ENCODE results near the gene EOLA2.
A peak's percentile ranks its signal among the peaks of the same experiment; 100 is the strongest.
"Not testable (repeated sequence)": the region's sequence is repeated elsewhere in the genome, so short reads cannot be mapped to it uniquely, and the experiment has no call there.

EOLA2 gene

DNA sequence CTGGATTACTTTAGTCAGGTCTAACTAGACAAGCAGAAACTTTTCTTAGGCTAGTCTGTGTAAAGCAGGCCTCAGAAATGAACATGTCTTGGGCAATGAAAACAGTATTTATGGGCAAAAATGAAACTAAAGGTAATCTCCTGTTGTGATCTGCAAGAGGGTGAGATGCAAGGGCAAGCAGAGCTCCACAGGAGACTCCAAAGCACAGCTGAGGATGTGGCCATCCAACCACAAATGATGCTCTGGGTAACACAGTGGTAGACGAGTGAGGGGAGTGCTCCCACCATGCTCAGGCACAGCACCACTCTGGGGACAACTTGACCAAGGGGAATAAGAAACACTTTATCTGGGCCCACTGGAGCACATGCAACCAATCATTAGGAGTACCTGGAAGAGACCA lies 9.7 kb downstream of the EOLA2 start:
- DNase-seq (ENCODE audit: extremely low spot score); POLR2A ChIA-PET; CTCF ChIA-PET: not testable (repeated sequence)

DNA sequence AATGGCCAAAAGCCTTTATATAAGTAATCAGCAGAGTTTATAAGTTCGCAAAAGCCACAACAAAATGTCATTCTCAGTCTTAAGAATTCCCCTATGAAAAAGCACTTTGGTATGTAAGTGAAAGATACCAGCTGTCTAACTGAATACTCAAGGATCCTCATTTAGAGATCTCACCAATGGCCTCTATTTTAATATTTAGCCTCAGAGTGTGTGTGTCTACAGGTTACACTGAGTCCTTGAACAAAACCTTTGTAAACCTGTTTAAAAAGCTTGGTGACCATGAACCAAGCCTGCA lies 10.4 kb downstream of the EOLA2 start:
- DNase-seq (ENCODE audit: extremely low spot score); CTCF ChIA-PET; POLR2A ChIA-PET: not testable (repeated sequence)

DNA sequence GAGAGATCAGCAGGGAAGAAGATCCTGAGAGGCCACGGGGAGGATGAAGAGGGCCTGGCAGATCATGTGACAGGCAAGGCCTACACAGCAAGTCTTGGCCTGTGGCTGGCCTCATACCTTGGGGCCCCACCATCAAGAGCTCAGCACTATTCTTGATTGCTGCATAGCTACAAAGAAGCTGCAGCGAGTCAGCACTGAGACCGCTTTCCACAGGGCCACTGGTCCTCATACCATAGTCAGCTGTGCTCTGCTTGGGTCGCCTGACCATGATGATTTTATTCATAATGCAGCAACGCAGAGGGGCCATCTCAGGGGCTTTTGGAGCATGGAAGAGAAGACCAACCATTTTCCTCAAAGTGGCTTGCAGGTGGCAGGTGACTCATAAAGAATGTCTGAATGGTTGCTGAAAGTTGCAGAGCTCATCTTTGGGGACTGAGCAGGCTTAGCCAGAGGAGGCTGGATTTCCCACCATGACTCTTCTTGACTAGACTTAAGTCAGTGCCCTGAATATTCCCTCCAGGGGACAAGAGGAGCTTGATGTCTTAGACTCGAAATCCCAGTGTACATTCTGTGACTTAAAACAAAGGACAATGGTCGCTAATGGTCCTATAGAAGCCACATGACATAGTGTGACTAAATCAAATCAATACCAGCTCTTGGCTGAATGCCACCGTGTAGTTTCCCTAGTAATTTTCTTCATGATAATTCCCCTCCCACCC lies 10.9 kb downstream of the EOLA2 start:
- DNase-seq (ENCODE audit: extremely low spot score); CTCF ChIA-PET; POLR2A ChIA-PET: not testable (repeated sequence)

DNA sequence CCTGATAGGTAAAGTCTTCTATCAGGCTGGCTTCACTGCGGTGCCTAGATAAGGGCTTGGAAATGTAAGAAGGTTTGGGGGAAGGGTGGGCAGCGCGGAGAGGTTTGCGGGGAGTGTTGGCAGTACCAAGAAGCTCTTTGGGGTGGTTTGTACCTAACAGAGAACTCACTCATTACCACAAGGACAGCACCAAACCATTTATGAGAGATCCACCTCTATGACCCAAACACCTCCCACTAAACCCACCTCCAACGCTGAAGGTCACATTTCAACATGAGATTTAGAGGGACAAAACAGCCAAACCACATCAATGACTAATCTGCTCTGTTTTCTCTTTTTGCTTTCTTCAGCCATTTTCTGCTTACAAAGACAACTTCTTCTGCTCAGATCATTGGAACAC lies 13.9 kb downstream of the EOLA2 start:
- CTCF ChIA-PET; POLR2A ChIA-PET; DNase-seq (ENCODE audit: extremely low spot score): not testable (repeated sequence)

DNA sequence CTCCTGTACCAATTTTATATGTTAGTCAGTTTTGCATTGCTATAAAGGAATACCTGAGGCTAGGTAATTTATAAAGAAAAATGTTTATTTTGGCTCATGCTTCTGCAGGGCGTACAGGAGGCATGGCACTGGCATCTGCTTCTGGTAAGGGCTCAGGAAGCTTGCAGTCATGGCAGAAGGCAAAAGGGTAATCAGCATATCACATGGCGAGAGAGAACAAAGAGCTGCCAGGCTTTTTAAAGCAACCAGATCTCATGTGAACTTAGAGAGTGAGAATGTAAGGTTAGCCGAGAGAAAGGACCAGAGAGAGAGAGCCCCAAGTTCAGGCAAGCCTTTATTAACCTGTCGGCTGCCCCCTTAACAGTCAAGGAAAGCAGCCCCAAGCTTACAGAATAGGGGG lies 14.5 kb downstream of the EOLA2 start:
- DNase-seq (ENCODE audit: extremely low spot score); CTCF ChIA-PET; POLR2A ChIA-PET: not testable (repeated sequence)

DNA sequence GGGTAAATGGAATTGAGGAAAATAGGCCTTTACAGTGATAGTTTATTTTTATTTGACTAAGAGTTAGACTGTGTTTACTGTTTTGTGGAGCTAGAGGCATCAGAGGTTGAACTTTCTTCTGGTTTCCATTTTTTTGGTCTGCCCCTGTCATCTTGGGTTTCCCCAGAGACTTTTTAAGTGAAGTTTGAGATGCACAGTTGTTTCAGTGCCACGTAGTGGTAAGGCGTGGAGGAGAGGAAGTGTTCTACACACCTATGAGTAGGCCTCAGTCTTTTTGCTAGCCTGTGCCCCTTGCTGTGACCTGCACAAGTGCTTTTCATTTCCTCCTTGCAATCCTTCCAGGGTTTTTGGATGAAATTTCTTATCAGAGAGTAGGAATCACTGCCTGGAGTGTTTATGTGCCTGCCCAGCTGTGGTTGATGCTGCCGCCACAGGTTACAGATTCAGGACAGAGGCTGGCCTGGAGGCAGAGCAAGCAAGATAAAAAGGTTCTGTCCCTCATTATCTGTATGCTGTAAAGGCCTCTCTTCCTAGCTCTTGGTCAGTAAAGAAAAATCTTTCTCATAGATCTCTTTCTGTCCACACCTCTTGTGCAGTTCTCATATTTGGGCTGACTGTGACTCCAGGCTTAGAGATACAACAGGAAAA lies 21.4 kb downstream of the EOLA2 start:
- peak; percentile 19 for DNase-seq (ENCODE audit: extremely low spot score)
- ChIA-PET POLR2A (interaction anchor here (0.5 kb wide), 1 partner anchor 12 kb away, joined by 3 read pairs; no protein-coding TSS in a partner anchor), CTCF (interaction anchor here (1.9 kb wide), 1 partner anchor 22 kb away, joined by 4 read pairs; no protein-coding TSS in a partner anchor)
- TF ChIP-seq, protein P1, sequence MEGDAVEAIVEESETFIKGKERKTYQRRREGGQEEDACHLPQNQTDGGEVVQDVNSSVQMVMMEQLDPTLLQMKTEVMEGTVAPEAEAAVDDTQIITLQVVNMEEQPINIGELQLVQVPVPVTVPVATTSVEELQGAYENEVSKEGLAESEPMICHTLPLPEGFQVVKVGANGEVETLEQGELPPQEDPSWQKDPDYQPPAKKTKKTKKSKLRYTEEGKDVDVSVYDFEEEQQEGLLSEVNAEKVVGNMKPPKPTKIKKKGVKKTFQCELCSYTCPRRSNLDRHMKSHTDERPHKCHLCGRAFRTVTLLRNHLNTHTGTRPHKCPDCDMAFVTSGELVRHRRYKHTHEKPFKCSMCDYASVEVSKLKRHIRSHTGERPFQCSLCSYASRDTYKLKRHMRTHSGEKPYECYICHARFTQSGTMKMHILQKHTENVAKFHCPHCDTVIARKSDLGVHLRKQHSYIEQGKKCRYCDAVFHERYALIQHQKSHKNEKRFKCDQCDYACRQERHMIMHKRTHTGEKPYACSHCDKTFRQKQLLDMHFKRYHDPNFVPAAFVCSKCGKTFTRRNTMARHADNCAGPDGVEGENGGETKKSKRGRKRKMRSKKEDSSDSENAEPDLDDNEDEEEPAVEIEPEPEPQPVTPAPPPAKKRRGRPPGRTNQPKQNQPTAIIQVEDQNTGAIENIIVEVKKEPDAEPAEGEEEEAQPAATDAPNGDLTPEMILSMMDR (IDR thresholded peaks at IDR 0.05; ENCODE audit: control extremely low read depth, extremely low read depth, low read depth, missing control alignments) = peak; percentile 24

DNA sequence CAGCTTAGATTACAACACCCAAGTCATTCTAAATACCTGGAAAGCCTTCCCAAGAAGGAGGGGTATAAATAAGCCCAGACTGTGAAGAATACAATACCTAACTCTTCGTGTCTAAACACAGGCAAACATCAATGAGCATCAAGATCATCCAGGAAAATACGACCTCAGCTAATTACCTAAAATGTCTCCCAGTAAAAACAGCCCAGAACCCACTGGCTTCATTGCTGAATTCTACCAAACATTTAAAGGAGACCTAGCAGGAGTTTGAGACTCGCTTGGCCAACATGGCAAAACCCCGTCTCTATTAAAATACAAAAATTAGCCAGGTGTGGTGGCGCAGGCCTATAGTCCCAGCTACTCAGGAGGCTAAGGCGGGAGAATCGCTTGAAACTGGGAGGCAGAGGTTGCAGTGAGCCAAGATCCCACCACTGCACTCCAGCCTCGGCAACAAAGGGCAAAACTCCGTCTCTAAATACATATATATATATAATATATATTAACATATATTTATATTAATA lies 28.1 kb downstream of the EOLA2 start:
- POLR2A ChIA-PET = no interaction called here
- DNase-seq (ENCODE audit: extremely low spot score) = no peak
- TF ChIP-seq, protein P1 (IDR thresholded peaks at IDR 0.05; ENCODE audit: control extremely low read depth, extremely low read depth, low read depth, missing control alignments) = no peak
- CTCF ChIA-PET = interaction anchor here (0.7 to 1.5 kb wide), 2 partner anchors 11 to 12 kb away, joined by 4 to 5 read pairs; no protein-coding TSS in a partner anchor

DNA sequence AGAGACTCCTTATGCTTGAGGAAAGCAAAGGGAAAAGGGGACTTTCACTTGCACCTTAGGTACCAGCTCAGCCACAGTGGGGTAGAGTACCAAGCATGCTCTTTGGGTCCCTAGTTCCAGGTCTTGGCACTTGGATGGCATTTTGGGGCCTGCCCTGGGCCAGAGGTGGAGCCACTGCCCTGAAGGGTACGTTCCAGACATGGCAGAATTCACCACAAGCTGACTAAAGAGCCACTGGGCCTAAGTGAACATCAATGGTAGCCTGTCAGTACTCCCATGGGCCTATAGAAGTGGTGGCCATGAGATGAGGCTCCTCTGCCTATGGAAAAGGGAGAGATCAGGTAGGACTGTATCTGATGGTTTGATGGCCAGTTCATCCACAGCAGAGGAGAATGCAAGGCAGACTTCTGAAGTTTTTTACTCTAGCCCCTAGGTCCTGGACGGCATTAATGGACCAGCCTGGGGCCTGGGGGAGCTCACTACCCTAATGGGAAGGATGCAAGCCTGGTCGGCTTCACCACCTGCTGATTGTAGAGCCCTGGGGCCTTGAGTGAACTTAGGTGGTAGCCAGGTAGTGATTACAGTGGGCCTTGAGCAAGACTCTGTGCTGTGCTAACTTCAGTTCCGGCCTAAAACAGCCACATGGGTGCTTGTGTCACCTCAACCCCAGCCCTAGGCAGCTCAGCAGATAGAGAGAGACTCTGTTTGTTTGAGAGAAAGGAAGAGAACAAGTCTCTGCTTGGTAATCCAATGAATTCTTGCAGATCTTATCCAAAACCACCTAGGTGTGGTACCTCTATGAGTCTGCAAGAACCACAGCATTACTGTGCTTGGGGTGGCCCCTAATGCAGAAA lies 28.7 kb downstream of the EOLA2 start:
- CTCF ChIA-PET = interaction anchor here (0.7 to 1.5 kb wide), 3 partner anchors 10 to 39 kb away, joined by 3 to 5 read pairs (median 4); no protein-coding TSS in a partner anchor
- TF ChIP-seq, protein P1 (IDR thresholded peaks at IDR 0.05; ENCODE audit: control extremely low read depth, extremely low read depth, low read depth, missing control alignments) = no peak
- POLR2A ChIA-PET = no interaction called here
- DNase-seq (ENCODE audit: extremely low spot score) = no peak

DNA sequence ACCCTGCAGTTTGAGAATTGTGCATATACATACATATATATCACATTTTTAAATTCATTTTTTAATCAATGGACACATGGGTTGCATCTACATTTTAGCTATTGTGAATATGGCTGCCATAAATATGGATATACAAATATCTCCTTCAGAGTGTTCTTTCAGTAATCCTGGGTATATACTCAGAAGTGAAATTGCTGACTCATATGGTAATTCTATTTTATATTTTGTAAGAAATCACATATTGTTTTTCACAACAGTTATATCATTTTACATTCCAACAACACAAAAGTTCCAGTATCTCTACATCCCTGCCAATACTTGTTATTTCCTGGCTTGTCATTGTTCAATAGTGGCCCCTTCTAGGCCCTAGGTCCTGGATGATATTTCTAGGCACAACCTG lies 29.6 kb downstream of the EOLA2 start:
- CTCF ChIA-PET = interaction anchor here (1.2 kb wide), 1 partner anchor 40 kb away, joined by 3 read pairs; no protein-coding TSS in a partner anchor
- TF ChIP-seq, protein P1 (IDR thresholded peaks at IDR 0.05; ENCODE audit: control extremely low read depth, extremely low read depth, low read depth, missing control alignments) = no peak
- DNase-seq (ENCODE audit: extremely low spot score) = no peak
- POLR2A ChIA-PET = no interaction called here
